Stomach (tissue), 9 donors: ENCODE data around the gene TEAD1. TPM values are rescaled to one million over a fixed set of nuclear protein-coding genes. Genes with fewer than 3 reads are reported as not detected.

Source experiments
- DNase-seq, 2 donors: peaks; one replicate each; pipeline versions ENCODE4 v3.0.0 to v3.0.0-alpha.2; 2013 to 2019
- H3K27ac ChIP-seq, 5 donors: fragments of 200-600 bp in 4 of 5; sonication (generic) in 4 of 5; one replicate each; pipeline ENCODE4 v1.5.1; 2013 to 2019; ENCODE audit warnings: mild to moderate bottlenecking in 1 of 5, moderate library complexity in 1 of 5
- H3K27me3 ChIP-seq, 3 donors: fragments of 200-600 bp; sonication (generic); one replicate each; pipeline ENCODE4 v1.5.1; 2017 to 2019; ENCODE audit warnings: mixed run types in 1 of 3
- H3K36me3 ChIP-seq, 4 donors: fragments of 200-600 bp; sonication (generic); 1 replicate in 3 of 4; 2 replicates in 1 of 4; pipeline ENCODE4 v1.5.1; 2016 to 2019
- H3K4me1 ChIP-seq, 4 donors: fragments of 200-600 bp; sonication (generic); one replicate each; pipeline ENCODE4 v1.5.1; 2016 to 2019
- H3K4me3 ChIP-seq, 4 donors: fragments of 200-600 bp; sonication (generic) in 3 of 4; one replicate each; pipeline ENCODE4 v1.5.1; 2016 to 2019; ENCODE audit warnings: mild to moderate bottlenecking in 1 of 4
- H3K9me3 ChIP-seq, 4 donors: fragments of 200-600 bp; sonication (generic); one replicate each; pipeline ENCODE4 v1.5.1; 2016 to 2019
- EP300 ChIP-seq: sonication (generic); formaldehyde crosslinking; IDR thresholded peaks from one replicate; pipeline ENCODE4 v1.6.1; 2017; ENCODE audit warnings: antibody characterized with exemption
- POLR2A ChIP-seq, 4 donors: fragments of 450-650 bp; IDR thresholded peaks; one replicate each; pipeline ENCODE4 v1.6.1; 2016; ENCODE audit warnings: antibody characterized with exemption in 4 of 4, control low read depth in 2 of 4, mild to moderate bottlenecking in 1 of 4, moderate library complexity in 1 of 4
- POLR2AphosphoS5 ChIP-seq, 3 donors: sonication (generic); formaldehyde crosslinking; IDR thresholded peaks; one replicate each; pipeline ENCODE4 v1.6.1; 2016; ENCODE audit warnings: antibody characterized with exemption in 3 of 3
- WGBS, 5 donors: extraction: QIAGEN DNeasy Blood & Tissue Kit in 3 of 5; methylation state at CpG; one replicate each; pipeline versions ENCODE4 v1.1.5 to v1.1.7; 2013 to 2018; 5-methylcytosine and 5-hydroxymethylcytosine counted together
- intact Hi-C: fragments of 100-400 bp; cut with DNase I; formaldehyde crosslinking; loops from one replicate; pipeline ENCODE4 v1.15.1; 2023; ENCODE audit warnings: low total_unique reads
- polyA plus RNA-seq, 3 donors: library from polyadenylated mRNA; stranded (reverse); fragments of 200-250 nt; gene quantifications; one replicate each; pipeline ENCODE4 v1.2.3, GENCODE V29; 2013
- total RNA-seq, 5 donors: library from RNA; depleted of rRNA; stranded (reverse); fragments of >200 nt; gene quantifications; one replicate each; pipeline versions ENCODE4 v1.1.0 to v1.2.3, GENCODE V29; 2014 to 2016
- TF ChIP-seq, protein P1 (sequence below), 7 experiments: fragments of 450-650 bp in 4 of 7; fragments of 200-600 bp in 3 of 7; sonication (generic) in 3 of 7; IDR thresholded peaks; one replicate each; pipeline ENCODE4 v1.5.1; 2016 to 2019; ENCODE audit warnings: antibody characterized with exemption in 7 of 7, control low read depth in 2 of 7, mild to moderate bottlenecking in 1 of 7
- donor health status: healthy with polysubstance abuse.
- donor health status: Bipolar disorder and iron deficiency.
- donor health status: healthy.

Gene TEAD1
- total and polyA plus RNA-seq, 8 donors, result 4.9 to 133 (median 65.2) TPM

GRCh38 chr11:12880327-12880726 is 206.1 kb downstream of the TEAD1 start:
- no peak for DNase-seq
- intact Hi-C loops, result no loop called here
- Histone ChIP-seq H3K36me3 (peaks cover 20 to 56% (median 44%) of the 10 kb centered on the region in 4 donors), H3K9me3 (no peaks in the 10 kb centered on the region), H3K27ac (no peak overlapping the region), H3K4me3 (no peak overlapping the region), H3K4me1 (peaks cover 0 to 31% (median 0%) of the 10 kb centered on the region in 4 donors), H3K27me3 (no peaks in the 10 kb centered on the region)
- WGBS, 5 donors, result 92 to 97% (median 94%) methylated on average over 6 of the region's 6 CpGs
- TF ChIP-seq POLR2A (IDR thresholded peaks at IDR 0.05), result no peak
- no peak for TF ChIP-seq POLR2AphosphoS5 (IDR thresholded peaks at IDR 0.05)
- TF ChIP-seq, protein P1, sequence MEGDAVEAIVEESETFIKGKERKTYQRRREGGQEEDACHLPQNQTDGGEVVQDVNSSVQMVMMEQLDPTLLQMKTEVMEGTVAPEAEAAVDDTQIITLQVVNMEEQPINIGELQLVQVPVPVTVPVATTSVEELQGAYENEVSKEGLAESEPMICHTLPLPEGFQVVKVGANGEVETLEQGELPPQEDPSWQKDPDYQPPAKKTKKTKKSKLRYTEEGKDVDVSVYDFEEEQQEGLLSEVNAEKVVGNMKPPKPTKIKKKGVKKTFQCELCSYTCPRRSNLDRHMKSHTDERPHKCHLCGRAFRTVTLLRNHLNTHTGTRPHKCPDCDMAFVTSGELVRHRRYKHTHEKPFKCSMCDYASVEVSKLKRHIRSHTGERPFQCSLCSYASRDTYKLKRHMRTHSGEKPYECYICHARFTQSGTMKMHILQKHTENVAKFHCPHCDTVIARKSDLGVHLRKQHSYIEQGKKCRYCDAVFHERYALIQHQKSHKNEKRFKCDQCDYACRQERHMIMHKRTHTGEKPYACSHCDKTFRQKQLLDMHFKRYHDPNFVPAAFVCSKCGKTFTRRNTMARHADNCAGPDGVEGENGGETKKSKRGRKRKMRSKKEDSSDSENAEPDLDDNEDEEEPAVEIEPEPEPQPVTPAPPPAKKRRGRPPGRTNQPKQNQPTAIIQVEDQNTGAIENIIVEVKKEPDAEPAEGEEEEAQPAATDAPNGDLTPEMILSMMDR (IDR thresholded peaks at IDR 0.05), result no peak
- no peak for TF ChIP-seq EP300

DNA sequence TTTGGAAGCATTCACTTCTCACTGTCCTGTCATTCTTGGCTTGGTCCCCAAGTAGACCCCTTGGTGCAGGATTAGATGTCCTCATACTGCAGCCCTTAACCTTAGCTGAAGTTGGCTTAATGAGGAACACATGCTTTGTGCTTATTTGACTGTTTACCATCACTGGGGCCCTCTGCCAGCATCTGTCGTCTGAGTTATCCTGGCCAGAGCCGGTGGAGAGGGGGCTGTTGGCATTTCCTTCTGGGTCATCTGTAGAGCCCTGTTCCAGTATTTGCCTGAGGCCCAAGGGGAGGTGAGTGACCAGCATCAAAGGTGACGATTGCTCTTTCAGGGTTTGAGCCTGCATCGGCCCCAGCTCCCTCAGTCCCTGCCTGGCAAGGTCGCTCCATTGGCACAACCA is 208.4 kb downstream of the TEAD1 start:
- no peak overlapping the region for H3K4me3 ChIP-seq
- no peaks in the 10 kb centered on the region for H3K27me3 ChIP-seq
- WGBS, 5 donors, result 68 to 86% (median 71%) methylated on average over 5 of the region's 5 CpGs
- no peak for DNase-seq
- H3K27ac ChIP-seq, result peak overlapping the region in 3 of 5 donors; percentile 14 to 42 (median 27)
- peaks cover 0 to 26% (median 0%) of the 10 kb centered on the region in 4 donors for H3K4me1 ChIP-seq
- H3K36me3 ChIP-seq, result peaks cover 20 to 64% (median 48%) of the 10 kb centered on the region in 4 donors
- no peaks in the 10 kb centered on the region for H3K9me3 ChIP-seq
- intact Hi-C loops, result no loop called here
- TF ChIP-seq, protein P1 (IDR thresholded peaks at IDR 0.05), result no peak
- TF ChIP-seq EP300 (no peak), POLR2A (IDR thresholded peaks at IDR 0.05) (no peak), POLR2AphosphoS5 (IDR thresholded peaks at IDR 0.05) (no peak)

DNA sequence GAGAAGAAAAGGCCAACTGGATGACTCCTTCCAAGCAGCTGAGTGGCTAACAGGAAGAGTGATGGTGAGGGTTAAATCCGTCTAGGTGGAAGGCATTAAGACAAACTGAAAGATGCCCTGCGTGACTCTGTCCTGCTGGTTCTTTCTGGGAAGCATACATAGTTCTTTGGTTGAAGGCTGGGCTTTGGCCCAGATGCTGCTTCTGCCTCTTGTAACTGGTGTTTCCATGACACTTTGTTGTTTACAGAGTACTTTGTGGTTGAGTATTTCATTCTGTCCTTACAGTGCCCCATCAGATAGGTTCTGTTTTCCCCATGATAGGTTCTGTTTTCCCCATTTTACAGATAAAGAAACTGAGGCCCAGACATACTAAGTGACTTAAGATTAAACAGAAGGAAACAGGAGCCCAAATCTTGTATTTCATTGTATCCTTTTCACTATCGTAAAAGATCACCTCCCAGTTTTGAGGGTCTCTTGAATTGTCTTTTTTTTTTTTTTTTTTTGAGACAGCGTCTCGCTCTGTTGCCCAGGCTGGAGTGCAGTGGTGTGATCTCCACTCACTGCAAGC is 210.6 kb downstream of the TEAD1 start:
- Histone ChIP-seq H3K27ac (peak overlapping the region in 3 of 5 donors; percentile 26 to 64 (median 43)), H3K9me3 (no peaks in the 10 kb centered on the region), H3K27me3 (no peaks in the 10 kb centered on the region), H3K36me3 (peaks cover 20 to 59% (median 48%) of the 10 kb centered on the region in 4 donors), H3K4me1 (peaks cover 0 to 46% (median 14%) of the 10 kb centered on the region in 4 donors), H3K4me3 (no peak overlapping the region)
- DNase-seq, result no peak
- 78 to 93% (median 86%) methylated on average over 5 of the region's 5 CpGs for WGBS, 5 donors
- TF ChIP-seq POLR2A (IDR thresholded peaks at IDR 0.05) (no peak), EP300 (no peak), POLR2AphosphoS5 (IDR thresholded peaks at IDR 0.05) (peak in 1 of 3 donors; percentile 51)
- TF ChIP-seq, protein P1 (IDR thresholded peaks at IDR 0.05), result no peak
- intact Hi-C loops, result no loop called here

DNA sequence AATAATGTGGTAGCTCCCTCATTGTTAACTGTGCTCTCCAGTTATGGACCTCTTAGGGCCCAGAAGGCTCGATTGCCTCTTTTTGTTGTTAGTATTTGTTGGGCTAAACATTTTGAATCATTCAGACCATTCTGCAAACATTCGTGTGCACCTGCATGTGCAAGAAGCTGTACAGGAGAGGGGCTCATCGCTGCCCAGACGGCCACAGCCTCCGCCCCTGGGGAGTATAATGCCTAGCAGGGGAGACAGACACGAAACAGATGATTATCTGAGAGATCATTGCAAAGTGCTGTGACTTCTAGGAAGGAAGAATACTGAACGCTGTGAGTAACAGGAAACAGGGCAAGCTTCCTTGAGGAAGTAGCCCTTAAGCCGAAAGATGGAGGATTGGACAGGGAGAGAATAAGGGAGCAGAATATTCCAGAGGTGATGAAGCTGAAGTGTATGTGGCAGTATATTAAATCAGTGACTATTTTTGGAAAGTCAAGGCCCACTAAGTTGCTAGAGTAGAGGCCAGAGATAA is 211.6 kb downstream of the TEAD1 start:
- H3K36me3 ChIP-seq, result peaks cover 16 to 49% (median 40%) of the 10 kb centered on the region in 4 donors
- intact Hi-C loops, result no loop called here
- DNase-seq, result no peak
- H3K27ac ChIP-seq, result peak overlapping the region in 2 of 5 donors; percentile 43 to 64
- TF ChIP-seq POLR2AphosphoS5 (IDR thresholded peaks at IDR 0.05) (no peak), EP300 (no peak), POLR2A (IDR thresholded peaks at IDR 0.05) (no peak)
- TF ChIP-seq, protein P1 (IDR thresholded peaks at IDR 0.05), result no peak
- no peaks in the 10 kb centered on the region for H3K9me3 ChIP-seq
- H3K4me1 ChIP-seq, result peaks cover 0 to 55% (median 15%) of the 10 kb centered on the region in 4 donors
- WGBS, 5 donors, result 75 to 81% (median 79%) methylated on average over 8 of the region's 8 CpGs
- H3K4me3 ChIP-seq, result no peak overlapping the region
- no peaks in the 10 kb centered on the region for H3K27me3 ChIP-seq
